HFFc6 (cell line): ENCODE data around the gene HNRNPA0. TPM values are rescaled to one million over a fixed set of nuclear protein-coding genes. Genes with fewer than 3 reads are reported as not detected.

ENCODE experiments used
- DNase-seq: peaks from one replicate; pipeline ENCODE4 v3.0.0-alpha.2; 2018
- H3K27ac Mint-ChIP-seq: 2 replicates; pipeline ENCODE4 v1.8.0; 2020; ENCODE audit warnings: mild to moderate bottlenecking, mixed read lengths
- H3K27me3 Mint-ChIP-seq: 2 replicates; pipeline ENCODE4 v1.8.0; 2021; ENCODE audit warnings: mild to moderate bottlenecking, moderate library complexity, mixed read lengths; ENCODE audit not compliant: insufficient read depth
- H3K36me3 Mint-ChIP-seq: 2 replicates; pipeline ENCODE4 v1.8.0; 2021; ENCODE audit warnings: low read depth, mixed read lengths
- H3K4me1 Mint-ChIP-seq: 2 replicates; pipeline ENCODE4 v1.8.0; 2020; ENCODE audit warnings: low read depth, mixed read lengths
- H3K4me3 Mint-ChIP-seq: 2 replicates; pipeline ENCODE4 v1.8.0; 2020; ENCODE audit warnings: mild to moderate bottlenecking, moderate library complexity, mixed read lengths
- H3K9me3 Mint-ChIP-seq: 2 replicates; pipeline ENCODE4 v1.8.0; 2020; ENCODE audit warnings: mild to moderate bottlenecking, mixed read lengths
- CTCF ChIP-seq: fragments of 200-600 bp; sonication (generic); IDR thresholded peaks from 2 replicates; pipeline ENCODE4 v1.5.0; 2021; ENCODE audit warnings: antibody characterized with exemption, mild to moderate bottlenecking
- total RNA-seq, 6 experiments: library from RNA; stranded (reverse); fragmentation: NEBNext Ultra II Directional; extraction: Animal tissue kit (Norgen Biotek cat#: 25700); gene quantifications; 2 replicates in 1 of 6; 3 replicates in 5 of 6; pipeline ENCODE4 v1.2.3, GENCODE V29; 2021

The HNRNPA0 gene
- total RNA-seq, 6 experiments from 2014 or later: 20.3 to 23.0 (median 22.0) TPM

GRCh38 chr5:137758715-137759306, 4.6 kb upstream of the HNRNPA0 start:
- no peak for DNase-seq
- H3K9me3 Mint-ChIP-seq: no peaks in the 10 kb centered on the region
- H3K4me1 Mint-ChIP-seq: peaks cover 26% of the 10 kb centered on the region
- no peak overlapping the region for H3K27ac Mint-ChIP-seq
- peaks cover 1% of the 10 kb centered on the region; the same call in 1 of the 2 replicates for H3K36me3 Mint-ChIP-seq
- no peak for TF ChIP-seq CTCF
- no peak overlapping the region for H3K4me3 Mint-ChIP-seq
- peaks cover 11% of the 10 kb centered on the region for H3K27me3 Mint-ChIP-seq

DNA sequence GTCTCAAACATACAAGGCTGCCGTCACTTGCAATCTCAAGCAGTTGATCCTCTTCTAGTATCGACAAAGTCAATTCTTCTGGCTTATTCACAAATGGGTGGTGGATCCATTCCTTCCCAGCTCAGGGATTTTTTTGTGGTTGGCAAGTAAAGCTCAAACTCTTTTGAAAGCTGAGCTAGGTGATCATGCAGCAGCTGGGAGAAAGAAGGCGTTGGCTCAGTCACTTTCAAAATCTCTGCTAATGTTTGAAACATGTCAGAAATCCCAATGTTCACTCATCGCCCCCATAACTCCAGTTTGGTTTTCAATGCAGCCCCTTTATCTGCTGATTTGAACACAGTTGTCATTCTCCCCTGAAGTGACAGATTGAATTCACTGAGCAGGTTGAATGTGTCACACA, 4.0 kb upstream of the HNRNPA0 start:
- Mint-ChIP-seq H3K9me3 (no peaks in the 10 kb centered on the region), H3K27ac (no peak overlapping the region), H3K27me3 (peaks cover 11% of the 10 kb centered on the region), H3K4me1 (peaks cover 26% of the 10 kb centered on the region), H3K36me3 (peaks cover 8% of the 10 kb centered on the region), H3K4me3 (no peak overlapping the region)
- no peak for DNase-seq
- no peak for TF ChIP-seq CTCF

DNA sequence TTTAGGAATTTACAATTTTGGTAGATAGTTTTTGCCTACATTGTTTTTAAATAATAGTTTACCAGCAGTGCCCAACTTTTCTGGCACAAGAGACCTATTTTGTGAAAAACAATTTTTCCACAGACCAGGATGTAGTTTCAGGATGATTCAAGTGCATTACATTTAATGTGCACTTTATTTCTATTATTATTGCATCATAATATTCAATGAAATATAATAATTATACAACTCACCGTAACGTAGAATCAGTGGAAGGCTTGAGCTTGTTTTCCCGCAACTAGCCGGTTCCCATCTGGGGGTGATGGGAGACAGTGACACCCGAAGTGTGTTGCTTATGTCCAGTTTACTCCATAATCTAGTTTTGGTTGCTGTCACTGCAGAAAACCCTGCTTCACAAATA, 3.5 kb upstream of the HNRNPA0 start:
- Mint-ChIP-seq H3K4me1 (peaks cover 26% of the 10 kb centered on the region), H3K27ac (no peak overlapping the region), H3K9me3 (no peaks in the 10 kb centered on the region), H3K27me3 (peaks cover 11% of the 10 kb centered on the region), H3K4me3 (no peak overlapping the region), H3K36me3 (peaks cover 13% of the 10 kb centered on the region)
- TF ChIP-seq CTCF: no peak
- no peak for DNase-seq

- Mint-ChIP-seq H3K4me1 (peaks cover 27% of the 10 kb centered on the region; the same call in 1 of the 2 replicates), H3K36me3 (peaks cover 33% of the 10 kb centered on the region), H3K9me3 (no peaks in the 10 kb centered on the region), H3K27me3 (peaks cover 11% of the 10 kb centered on the region), H3K4me3 (peak overlapping the region; percentile 99), H3K27ac (peak overlapping the region; percentile 100)
- DNase-seq: no peak
- no peak for TF ChIP-seq CTCF
Observed at GRCh38 chr5:137754961-137755762, 999 bp upstream of the HNRNPA0 start.

GRCh38 chr5:137753691-137754187, 424 bp downstream of the HNRNPA0 start:
- Mint-ChIP-seq H3K27me3 (peaks cover 7% of the 10 kb centered on the region), H3K36me3 (peaks cover 35% of the 10 kb centered on the region), H3K27ac (peak overlapping the region; percentile 100), H3K4me3 (peak overlapping the region; percentile 99), H3K4me1 (peaks cover 25% of the 10 kb centered on the region; the same call in 1 of the 2 replicates), H3K9me3 (no peaks in the 10 kb centered on the region)
- TF ChIP-seq CTCF: no peak
- no peak for DNase-seq
